DMS 273 (cell line): Measurements from ENCODE around the gene YWHAG.
"Not testable (repeated sequence)": the region's sequence is repeated elsewhere in the genome, so short reads cannot be mapped to it uniquely, and the experiment has no call there.

Experiments used
- DNase-seq: peaks from one replicate; lab custom pipeline; 2025; ENCODE audit not compliant: unreplicated experiment; lab: John Stamatoyannopoulos, UW

Gene YWHAG

DNA sequence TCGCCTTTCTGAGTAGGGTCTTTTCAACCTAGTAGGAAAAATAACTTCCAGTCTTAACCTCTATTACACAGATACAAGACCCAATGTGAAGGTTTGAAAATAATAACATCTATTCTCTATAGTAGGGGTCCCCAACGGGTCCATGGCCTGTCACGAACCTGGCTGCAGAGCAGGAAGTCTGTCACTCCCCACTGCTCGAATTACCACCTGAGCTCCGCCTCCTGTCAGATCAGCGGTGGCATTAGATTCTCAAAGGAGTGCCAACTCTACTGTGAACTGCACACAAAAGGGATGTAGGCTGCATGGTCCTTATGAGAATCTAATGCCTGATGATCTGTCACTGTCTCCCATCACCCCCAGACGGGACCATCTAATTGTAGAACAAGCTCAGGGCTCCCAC is 7.4 kb downstream of the YWHAG start:
- DNase-seq: no peak

DNA sequence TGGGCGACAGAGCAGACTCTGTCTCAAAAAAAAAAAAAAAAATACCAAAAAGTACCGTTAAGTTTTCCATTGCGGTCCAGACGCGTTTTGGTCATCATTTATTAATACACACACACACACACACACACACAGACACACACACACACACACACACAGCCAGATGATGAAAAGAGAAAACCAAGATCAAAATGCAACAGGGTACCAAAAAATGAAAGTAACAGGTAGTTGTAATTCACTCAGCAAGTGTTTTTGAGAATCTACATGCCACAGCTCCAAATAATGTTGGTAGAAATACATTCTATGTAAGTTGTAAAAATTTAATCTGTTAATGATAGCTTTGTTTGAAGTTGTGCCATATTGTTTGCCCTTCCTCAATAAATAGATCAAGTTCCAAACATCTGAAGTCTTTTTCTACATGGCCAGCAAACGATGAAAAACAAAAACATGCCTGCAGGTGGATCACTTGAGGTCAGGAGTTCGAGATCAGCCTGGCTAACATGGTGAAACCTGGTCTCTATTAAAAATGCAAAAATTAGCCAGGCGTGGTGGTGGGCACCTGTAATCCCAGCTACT is 9.4 kb downstream of the YWHAG start:
- no peak for DNase-seq

DNA sequence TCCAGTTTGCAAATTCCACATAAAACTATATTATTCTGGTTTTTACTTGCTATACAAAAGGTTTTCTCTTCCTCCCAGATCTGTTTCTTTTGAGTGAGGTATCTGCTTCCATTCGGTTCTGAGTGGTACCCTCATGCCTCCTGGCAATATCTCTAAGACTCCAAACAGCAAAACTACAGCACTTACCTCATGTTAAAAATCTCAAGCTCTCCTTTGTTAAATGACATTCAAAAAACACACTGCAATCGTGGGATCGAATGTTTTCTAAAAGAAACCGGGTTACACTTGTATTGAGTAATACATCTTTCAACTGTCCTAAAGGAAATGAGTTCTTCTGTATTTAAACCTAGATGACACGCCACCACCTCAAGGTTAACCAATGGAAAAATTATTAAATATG is 11.1 kb downstream of the YWHAG start:
- DNase-seq: no peak

DNA sequence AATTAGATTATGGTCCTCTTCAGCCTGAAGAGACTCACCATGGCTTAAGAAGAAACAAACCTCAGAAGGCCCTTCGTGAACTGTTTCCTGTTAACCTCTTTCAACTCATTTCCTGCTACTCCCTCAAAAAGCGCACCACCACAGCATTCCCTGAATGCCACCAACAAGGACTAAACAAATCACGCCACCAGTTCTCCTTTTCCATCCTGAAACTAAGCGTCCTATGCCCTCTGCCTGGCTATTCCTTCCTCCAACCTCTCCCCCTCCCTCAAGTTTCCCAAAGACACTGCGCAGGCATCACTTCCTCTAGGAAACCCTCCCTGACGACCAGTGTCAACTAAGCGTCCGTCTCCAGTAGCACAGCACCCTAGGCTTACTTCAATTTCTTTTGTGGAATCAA is 12.0 kb downstream of the YWHAG start:
- DNase-seq: no peak

DNA sequence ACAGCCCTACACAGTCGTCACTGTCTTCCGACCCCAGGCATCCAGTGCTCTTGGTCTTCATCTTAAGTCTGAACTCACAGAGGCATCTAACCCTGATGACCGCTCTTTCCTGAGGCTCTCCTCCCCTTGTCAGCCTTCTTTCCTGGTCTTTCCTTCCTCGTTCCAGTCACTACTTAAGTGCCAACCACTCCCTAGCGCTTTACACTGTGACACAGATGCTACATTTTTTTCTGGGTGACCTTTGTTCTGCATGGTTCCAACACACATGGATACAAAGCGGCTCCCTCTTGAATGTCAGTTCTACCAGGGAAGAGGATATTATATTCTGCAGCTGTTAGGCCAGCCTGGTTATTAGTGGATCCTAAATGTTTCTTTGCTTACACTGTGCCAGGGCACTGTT is 12.7 kb downstream of the YWHAG start:
- no peak for DNase-seq

DNA sequence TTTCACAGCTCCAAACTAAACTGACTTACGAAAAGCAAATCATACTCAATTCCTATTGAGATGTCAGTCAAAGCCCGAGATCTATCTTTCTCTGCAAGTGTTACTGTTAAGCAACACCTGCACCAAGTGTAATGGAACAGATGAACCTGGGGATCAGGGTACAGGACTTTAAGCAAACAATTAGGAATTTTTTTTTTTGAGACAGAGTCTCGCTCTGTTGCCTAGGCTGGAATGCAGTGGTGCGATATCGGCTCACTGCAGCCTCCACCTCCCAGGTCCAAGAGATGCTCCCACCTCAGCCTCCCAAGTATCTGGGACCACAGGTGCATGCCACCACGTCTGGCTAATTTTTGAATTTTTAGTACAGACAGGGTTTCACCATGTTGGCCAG is 14.9 kb downstream of the YWHAG start:
- DNase-seq: no peak

DNA sequence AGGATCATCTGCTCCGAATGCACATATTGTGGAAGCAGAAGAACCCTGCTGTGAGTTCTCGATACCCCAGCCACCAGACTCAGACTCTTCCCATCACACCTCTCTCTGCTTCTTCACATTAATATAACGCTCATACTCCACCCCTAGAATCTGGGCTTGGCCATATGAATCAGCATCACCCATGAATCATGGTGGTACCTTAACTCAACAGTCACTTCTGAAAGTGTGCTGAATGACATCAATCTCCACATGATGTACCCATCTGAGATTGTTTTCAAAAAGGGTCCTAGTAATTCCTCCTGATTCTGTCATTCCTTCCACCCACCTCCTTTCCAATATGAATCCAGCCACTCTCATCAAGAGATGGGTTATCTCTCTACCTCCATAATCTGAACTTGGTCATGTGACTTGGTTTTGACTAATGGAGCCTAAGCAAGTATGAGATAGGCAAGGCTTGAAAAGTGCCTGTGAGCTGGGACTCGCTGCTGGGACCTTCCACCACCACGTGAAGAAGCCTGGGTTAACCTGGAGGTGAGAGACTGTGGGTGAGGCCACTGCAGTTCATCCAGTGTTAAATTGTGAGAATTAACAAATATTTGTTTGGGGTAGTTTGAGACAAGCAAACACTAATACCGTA is 15.4 kb downstream of the YWHAG start:
- DNase-seq: no peak

DNA sequence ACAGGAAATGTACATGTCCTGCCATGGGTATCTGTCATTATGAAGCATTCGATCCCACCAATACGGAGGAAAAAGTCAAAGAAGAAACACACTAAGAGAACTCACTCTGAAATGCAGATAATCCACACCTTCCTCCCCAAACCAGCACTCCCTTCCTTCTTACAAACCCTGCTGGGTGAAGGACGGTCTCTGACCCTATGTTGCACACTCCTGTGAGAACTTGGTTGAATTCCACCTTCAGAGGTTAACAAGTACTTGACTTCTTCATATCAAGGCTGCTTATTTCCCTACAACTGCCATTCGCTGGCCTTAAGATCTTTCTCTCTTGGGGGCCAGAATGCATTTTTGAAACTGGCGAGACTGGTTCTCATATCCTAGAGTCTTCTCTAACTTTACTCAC is 16.6 kb downstream of the YWHAG start:
- no peak for DNase-seq

DNA sequence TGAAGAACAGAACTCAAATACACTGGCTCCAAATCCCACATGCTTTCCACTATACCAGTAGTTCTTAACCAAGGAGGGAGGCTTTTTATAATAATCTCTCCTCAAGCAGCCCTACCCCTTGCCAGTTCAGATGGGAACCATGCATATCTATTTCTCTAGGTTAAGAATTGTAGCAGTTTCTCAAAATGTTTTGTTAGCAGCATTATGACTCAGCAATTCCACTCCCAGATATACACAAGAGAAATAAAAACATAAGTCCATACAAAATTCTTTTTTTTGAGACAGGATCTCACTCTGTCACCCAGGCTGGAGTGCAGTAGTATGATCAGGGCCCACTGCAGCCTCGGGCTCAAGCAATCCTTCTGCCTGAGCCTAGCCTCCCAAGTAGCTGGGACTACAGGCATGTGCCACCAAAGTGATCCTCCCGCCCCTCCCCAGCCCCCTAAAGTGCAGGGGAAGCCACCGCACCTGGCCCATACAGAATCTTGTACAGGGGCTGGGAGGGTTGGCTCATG is 18.1 kb downstream of the YWHAG start:
- no peak for DNase-seq

DNA sequence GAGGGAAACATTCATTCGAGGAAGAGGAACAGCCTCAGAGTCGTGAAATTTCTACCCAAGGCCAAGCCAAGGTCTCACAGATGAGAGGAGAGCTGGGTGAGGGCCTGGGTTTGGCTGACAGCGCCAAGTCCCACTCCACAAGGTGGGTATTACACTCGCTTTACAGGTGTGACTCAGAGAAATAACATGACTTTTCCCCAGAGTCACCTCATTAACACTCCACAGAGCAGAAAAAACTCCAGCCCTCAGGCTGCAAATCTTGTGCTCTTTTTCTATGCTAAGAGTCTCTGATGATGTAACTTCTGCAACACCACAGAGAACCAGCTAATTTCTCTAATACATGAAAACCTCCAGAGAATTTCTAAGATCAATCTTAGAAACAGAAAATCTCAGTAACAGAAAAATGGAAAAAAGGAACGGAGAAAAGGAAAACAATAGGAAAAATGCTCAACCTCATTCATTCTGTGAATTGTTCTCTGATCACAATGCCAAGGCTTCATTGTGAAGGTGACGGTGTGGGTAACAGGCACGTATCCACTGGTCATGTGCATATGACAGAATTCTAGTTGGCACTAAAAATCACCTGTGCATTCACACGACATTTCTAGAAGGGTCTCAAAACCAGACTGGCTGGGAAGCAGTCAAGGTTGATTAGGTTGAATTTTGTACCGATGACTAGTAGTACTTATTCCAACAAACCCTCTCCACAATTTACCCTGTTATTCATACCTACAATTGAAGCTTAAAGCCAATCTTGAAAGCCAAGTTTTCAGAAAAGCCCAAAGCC is 20.3 kb downstream of the YWHAG start:
- DNase-seq: no peak

DNA sequence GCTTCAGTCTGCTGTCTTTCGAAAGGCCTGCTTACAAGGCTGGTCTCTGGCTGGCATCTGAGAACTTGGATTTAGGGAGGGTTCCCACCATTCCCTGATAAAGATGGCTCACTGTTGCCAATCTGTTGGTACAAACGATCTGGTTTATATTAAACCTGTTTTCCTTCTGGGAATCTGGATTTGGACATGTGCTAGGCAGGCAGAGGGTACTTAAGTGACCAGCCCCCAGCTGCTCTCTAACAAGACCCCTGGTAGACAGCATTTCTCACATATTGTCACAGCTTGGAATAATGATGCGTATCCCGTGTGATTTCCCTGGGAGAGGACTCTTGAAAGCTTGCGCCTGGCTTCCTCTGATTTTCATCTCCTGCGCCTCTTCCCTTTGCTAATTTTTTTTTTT is 21.6 kb downstream of the YWHAG start:
- DNase-seq: no peak

DNA sequence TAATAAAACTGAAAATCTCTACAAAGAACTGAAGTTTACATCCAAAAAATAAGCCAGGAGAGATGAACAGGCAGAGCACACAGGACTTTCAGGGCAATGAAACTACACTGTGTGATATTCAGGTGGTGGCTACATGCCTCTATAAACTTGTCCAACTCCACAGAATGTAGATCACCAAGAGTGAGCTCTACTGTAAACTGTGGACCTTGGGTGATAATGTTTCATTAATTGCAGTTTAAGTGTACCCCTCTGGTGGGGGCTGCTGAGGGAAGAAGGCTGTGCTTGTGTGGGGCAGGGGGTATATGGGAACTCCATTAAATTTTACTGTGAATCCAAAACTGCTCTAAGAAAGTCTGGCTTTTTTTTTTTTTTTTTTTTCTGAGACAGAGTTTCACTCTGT is 22.7 kb downstream of the YWHAG start:
- DNase-seq: no peak

DNA sequence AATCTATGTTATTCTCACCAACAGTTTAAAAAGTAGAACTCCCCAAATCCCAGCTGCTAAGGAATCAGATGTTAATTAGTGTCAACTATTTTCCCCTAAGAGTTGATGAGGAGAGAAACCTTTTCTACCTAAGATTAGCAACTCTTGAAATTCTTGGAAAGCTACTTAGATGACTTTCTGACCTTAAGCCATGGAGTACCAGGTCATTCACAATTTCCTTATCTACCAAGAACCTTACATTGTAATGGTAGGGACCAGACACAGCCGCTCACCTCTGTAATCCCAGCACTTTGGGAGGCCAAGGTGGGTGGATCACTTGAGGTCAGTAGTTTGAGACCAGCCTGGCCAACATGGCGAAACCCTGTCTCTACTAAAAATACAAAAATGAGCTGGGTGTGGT is 23.4 kb downstream of the YWHAG start:
- DNase-seq: not testable (repeated sequence)

DNA sequence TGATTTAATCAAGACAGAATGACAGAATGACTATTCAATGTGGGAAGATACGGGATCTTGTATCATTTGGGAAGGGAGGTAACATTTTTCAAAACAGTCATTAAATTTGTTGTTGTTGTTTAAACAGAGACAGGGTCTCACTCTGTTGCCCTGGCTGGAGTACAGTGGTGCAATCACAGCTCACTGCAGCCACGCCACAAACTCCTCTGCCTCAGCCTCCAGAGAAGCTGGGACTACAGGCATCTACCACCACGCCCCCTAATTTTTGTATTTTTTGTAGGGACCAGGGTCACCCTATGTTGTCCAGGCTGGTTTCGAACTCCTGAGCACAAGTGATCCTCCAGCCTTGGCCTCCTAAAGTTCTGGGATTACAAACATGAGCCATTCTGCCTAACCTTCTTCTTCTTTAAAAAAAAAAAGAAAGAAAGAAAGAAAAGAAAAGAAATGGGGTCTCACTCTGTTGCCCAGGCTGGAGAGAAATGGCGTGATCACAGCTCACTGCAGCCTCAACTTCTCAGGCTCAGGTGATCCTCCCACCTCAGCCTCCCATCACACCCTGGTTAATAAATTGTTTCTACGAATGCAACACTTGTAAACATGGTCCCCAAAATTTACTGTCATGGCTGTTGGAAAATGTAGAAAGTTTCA is 24.3 kb downstream of the YWHAG start:
- DNase-seq: no peak

DNA sequence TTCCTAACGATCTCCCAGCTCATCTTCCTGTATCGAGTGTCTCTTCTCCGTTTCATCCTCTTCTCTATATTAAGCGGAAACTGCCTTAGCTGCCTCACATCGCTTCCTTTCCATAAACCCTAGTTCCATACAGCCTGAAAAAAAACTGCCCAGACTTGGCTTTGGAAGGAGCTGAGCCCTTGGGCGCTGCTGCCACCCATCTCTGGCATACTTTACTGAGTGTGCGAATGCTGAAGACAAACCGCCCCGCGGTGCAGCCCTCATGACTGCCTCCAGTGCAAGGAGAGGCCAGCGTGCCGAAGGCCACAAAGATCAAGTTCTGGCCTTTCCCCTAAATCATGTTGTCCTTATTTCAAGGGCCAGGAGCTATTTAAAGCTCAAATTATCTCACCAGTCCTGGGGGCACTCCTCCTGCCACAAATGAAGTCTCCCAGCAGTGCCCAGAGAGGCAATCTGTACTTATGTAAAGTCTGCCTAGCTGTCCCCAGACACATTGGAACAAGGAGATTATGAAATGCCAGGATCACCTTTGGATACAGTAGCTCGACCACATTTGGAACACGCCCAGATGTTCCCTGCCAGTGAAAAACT is 25.2 kb downstream of the YWHAG start:
- no peak for DNase-seq

DNA sequence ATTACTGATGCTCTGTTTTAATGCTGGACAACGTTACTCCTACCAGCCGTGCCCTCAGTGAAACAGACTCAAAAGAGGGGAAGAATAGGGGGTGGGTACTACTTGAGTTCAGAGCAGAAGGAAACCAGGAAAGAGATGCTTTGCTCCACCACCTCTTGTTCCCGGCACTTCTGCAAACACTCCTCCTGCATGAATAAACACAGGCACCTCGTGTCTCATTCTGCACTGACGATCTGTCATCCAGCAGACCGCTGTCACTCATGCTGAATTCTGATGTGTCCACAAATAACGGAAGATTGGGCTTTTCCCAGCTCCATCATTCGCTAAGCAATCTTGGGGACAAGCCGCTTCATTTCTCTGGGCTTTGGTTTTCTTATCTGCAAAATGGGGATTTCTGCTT is 26.7 kb downstream of the YWHAG start:
- DNase-seq: no peak

DNA sequence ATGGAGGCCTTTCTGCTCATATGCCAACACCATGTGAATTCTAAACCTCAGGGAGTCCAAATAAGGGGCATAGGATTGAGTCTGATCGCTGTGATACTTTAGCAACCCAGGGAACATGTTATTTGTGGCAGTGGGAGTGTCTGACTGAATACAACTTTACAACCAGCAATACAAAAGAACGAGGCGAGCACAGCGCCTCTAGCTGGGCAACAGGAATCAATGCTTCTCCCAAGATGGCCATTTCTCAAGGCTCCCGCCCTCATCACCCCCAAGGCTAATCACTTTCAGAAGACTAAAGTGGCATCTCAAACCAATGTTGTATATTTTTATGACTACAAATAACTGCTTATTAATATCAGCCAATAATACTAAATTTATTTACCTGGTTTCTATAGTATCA is 28.1 kb downstream of the YWHAG start:
- DNase-seq: no peak

DNA sequence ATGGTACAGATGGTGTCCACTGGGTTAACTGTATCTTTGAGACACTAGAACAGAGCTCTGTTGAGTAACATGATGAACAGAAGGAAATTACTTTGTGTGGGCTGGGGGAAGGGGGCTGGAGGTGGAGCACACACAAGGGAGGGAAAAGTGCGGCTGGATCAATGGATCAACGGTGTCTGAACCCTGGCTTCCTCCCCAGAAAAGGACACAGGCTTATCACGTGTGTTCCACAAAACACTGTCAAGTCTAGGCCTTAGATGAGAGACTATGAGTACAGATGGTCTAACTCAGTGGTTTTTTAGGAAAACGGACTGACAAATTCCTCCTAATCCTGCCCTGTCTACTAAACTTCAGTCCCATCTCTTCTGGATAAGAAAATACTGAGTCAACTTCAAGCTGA is 28.5 kb downstream of the YWHAG start:
- DNase-seq: no peak

DNA sequence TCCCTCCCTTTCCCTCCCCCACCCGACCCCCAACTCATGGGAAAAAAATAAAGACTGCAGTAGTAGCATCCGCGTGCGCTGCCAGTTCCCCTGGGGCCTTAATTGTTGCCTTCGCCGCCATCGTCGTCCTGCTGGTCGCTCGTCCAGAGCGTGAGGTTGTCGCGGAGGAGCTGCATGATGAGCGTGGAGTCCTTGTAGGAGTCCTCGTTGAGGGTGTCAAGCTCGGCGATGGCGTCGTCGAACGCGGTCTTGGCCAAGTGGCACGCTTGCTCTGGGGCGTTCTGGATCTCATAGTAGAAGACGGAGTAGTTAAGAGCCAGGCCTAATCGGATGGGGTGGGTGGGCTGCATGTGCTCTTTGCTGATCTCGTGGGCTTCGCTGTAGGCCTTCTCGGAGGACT is 29.3 kb downstream of the YWHAG start:
- no peak for DNase-seq

DNA sequence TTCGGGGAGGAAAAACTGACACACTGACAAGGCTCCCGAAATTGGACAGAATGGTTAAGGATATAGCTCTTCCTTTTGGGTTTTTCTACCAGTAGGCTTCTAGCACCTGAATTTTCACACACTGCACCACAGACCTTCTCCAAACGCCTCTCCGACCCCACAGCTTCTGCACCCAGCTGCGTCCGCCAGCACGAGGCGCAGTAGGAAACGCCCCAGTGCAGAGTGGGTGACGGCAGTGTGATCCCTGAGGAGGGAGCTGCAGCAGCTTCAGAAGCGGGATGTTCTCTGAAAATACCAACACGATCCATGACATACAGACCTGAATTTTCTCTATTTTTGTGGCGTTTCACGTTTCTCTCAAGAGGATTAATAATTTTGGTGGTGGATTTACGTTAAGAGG is 30.4 kb downstream of the YWHAG start:
- DNase-seq: no peak

DNA sequence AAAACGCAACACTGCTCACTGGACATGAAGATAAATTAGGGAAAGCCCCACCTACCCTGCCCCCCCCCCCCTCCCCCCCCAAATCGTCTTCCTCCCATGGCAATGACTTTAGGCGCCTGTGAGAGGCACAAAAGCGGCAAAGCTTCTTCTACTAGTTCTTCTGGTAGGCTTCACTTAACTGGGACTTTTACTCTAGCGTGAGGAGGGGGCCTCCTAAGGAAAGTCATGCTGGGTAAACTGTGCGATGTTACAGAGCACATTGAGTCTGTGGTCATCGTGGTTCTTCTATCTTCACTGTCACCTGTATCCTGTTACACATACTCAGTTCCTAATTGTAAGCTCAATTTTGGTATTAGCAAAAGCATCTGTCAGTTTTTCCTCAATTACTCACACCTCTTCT is 31.2 kb downstream of the YWHAG start:
- no peak for DNase-seq
